Measurements from ENCODE around the gene PBX3.
"Not testable (repeated sequence)": the region's sequence is repeated elsewhere in the genome, so short reads cannot be mapped to it uniquely, and the experiment has no call there.

PBX3 gene

GRCh38 chr9:125774106-125774505 is 26.9 kb downstream of the PBX3 start:
- Histone ChIP-seq H3K4me1 (ENCODE audit: control insufficient read depth, insufficient read depth, low read length, unreplicated experiment) (no peaks in the 10 kb centered on the region), H3K27ac (ENCODE audit: low read depth, low read length) (no peak overlapping the region), H3K27me3 (ENCODE audit: insufficient read depth, low read length) (no peaks in the 10 kb centered on the region), H3K4me3 (ENCODE audit: low read depth, low read length) (no peak overlapping the region), H2AFZ (ENCODE audit: low read length, unreplicated experiment) (no peak overlapping the region), H3K79me2 (ENCODE audit: control insufficient read depth, insufficient read depth, low read length, unreplicated experiment) (peaks cover 26% of the 10 kb centered on the region), H3K36me3 (ENCODE audit: insufficient read depth, low read length) (peaks cover 3% of the 10 kb centered on the region; the same call in 1 of the 2 replicates)

GRCh38 chr9:125776789-125777188 is 29.6 kb downstream of the PBX3 start:
- not testable (repeated sequence) for H3K27me3 ChIP-seq (ENCODE audit: insufficient read depth, low read length); H3K4me3 ChIP-seq (ENCODE audit: low read depth, low read length); H3K4me1 ChIP-seq (ENCODE audit: control insufficient read depth, insufficient read depth, low read length, unreplicated experiment); H3K27ac ChIP-seq (ENCODE audit: low read depth, low read length); H2AFZ ChIP-seq (ENCODE audit: low read length, unreplicated experiment); H3K36me3 ChIP-seq (ENCODE audit: insufficient read depth, low read length)
- H3K79me2 ChIP-seq (ENCODE audit: control insufficient read depth, insufficient read depth, low read length, unreplicated experiment): peaks cover 15% of the 10 kb centered on the region

GRCh38 chr9:125778538-125779219 is 31.5 kb downstream of the PBX3 start:
- H3K27me3 ChIP-seq (ENCODE audit: insufficient read depth, low read length); H3K4me3 ChIP-seq (ENCODE audit: low read depth, low read length); H3K36me3 ChIP-seq (ENCODE audit: insufficient read depth, low read length); H3K4me1 ChIP-seq (ENCODE audit: control insufficient read depth, insufficient read depth, low read length, unreplicated experiment); H2AFZ ChIP-seq (ENCODE audit: low read length, unreplicated experiment); H3K27ac ChIP-seq (ENCODE audit: low read depth, low read length): not testable (repeated sequence)
- peaks cover 14% of the 10 kb centered on the region for H3K79me2 ChIP-seq (ENCODE audit: control insufficient read depth, insufficient read depth, low read length, unreplicated experiment)

GRCh38 chr9:125779220-125779565 is 32.0 kb downstream of the PBX3 start:
- H3K79me2 ChIP-seq (ENCODE audit: control insufficient read depth, insufficient read depth, low read length, unreplicated experiment): peaks cover 18% of the 10 kb centered on the region
- not testable (repeated sequence) for H3K27ac ChIP-seq (ENCODE audit: low read depth, low read length); H3K27me3 ChIP-seq (ENCODE audit: insufficient read depth, low read length); H3K36me3 ChIP-seq (ENCODE audit: insufficient read depth, low read length); H2AFZ ChIP-seq (ENCODE audit: low read length, unreplicated experiment); H3K4me3 ChIP-seq (ENCODE audit: low read depth, low read length); H3K4me1 ChIP-seq (ENCODE audit: control insufficient read depth, insufficient read depth, low read length, unreplicated experiment)

GRCh38 chr9:125782718-125783117 is 35.5 kb downstream of the PBX3 start:
- no peaks in the 10 kb centered on the region for H3K27me3 ChIP-seq (ENCODE audit: insufficient read depth, low read length)
- peaks cover 27% of the 10 kb centered on the region for H3K79me2 ChIP-seq (ENCODE audit: control insufficient read depth, insufficient read depth, low read length, unreplicated experiment)
- H3K4me1 ChIP-seq (ENCODE audit: control insufficient read depth, insufficient read depth, low read length, unreplicated experiment): peaks cover 24% of the 10 kb centered on the region
- no peak overlapping the region for H2AFZ ChIP-seq (ENCODE audit: low read length, unreplicated experiment)
- no peaks in the 10 kb centered on the region for H3K36me3 ChIP-seq (ENCODE audit: insufficient read depth, low read length)
- no peak overlapping the region for H3K27ac ChIP-seq (ENCODE audit: low read depth, low read length)
- H3K4me3 ChIP-seq (ENCODE audit: low read depth, low read length): no peak overlapping the region

GRCh38 chr9:125784286-125785049 is 37.3 kb downstream of the PBX3 start:
- Histone ChIP-seq H3K27me3 (ENCODE audit: insufficient read depth, low read length) (no peaks in the 10 kb centered on the region), H2AFZ (ENCODE audit: low read length, unreplicated experiment) (no peak overlapping the region), H3K36me3 (ENCODE audit: insufficient read depth, low read length) (no peaks in the 10 kb centered on the region), H3K27ac (ENCODE audit: low read depth, low read length) (peak overlapping the region; percentile 80), H3K4me1 (ENCODE audit: control insufficient read depth, insufficient read depth, low read length, unreplicated experiment) (peaks cover 24% of the 10 kb centered on the region), H3K4me3 (ENCODE audit: low read depth, low read length) (no peak overlapping the region), H3K79me2 (ENCODE audit: control insufficient read depth, insufficient read depth, low read length, unreplicated experiment) (peaks cover 27% of the 10 kb centered on the region)

- H3K4me3 ChIP-seq (ENCODE audit: low read depth, low read length): peak overlapping the region; percentile 31; the same call in 1 of the 2 replicates
- peaks cover 24% of the 10 kb centered on the region for H3K4me1 ChIP-seq (ENCODE audit: control insufficient read depth, insufficient read depth, low read length, unreplicated experiment)
- H3K27ac ChIP-seq (ENCODE audit: low read depth, low read length): peak overlapping the region; percentile 80
- no peaks in the 10 kb centered on the region for H3K36me3 ChIP-seq (ENCODE audit: insufficient read depth, low read length)
- no peak overlapping the region for H2AFZ ChIP-seq (ENCODE audit: low read length, unreplicated experiment)
- peaks cover 27% of the 10 kb centered on the region for H3K79me2 ChIP-seq (ENCODE audit: control insufficient read depth, insufficient read depth, low read length, unreplicated experiment)
- no peaks in the 10 kb centered on the region for H3K27me3 ChIP-seq (ENCODE audit: insufficient read depth, low read length)
Observed at GRCh38 chr9:125785248-125785751, 38.1 kb downstream of the PBX3 start.

- no peak overlapping the region for H3K4me3 ChIP-seq (ENCODE audit: low read depth, low read length)
- H3K36me3 ChIP-seq (ENCODE audit: insufficient read depth, low read length): no peaks in the 10 kb centered on the region
- no peaks in the 10 kb centered on the region for H3K27me3 ChIP-seq (ENCODE audit: insufficient read depth, low read length)
- H2AFZ ChIP-seq (ENCODE audit: low read length, unreplicated experiment): no peak overlapping the region
- peaks cover 24% of the 10 kb centered on the region for H3K4me1 ChIP-seq (ENCODE audit: control insufficient read depth, insufficient read depth, low read length, unreplicated experiment)
- H3K27ac ChIP-seq (ENCODE audit: low read depth, low read length): no peak overlapping the region
- peaks cover 27% of the 10 kb centered on the region for H3K79me2 ChIP-seq (ENCODE audit: control insufficient read depth, insufficient read depth, low read length, unreplicated experiment)
Observed at GRCh38 chr9:125787715-125788114, 40.5 kb downstream of the PBX3 start.

GRCh38 chr9:125789196-125789595 is 42.0 kb downstream of the PBX3 start:
- H3K4me3 ChIP-seq (ENCODE audit: low read depth, low read length): no peak overlapping the region
- H3K79me2 ChIP-seq (ENCODE audit: control insufficient read depth, insufficient read depth, low read length, unreplicated experiment): peaks cover 19% of the 10 kb centered on the region
- H3K36me3 ChIP-seq (ENCODE audit: insufficient read depth, low read length): no peaks in the 10 kb centered on the region
- no peak overlapping the region for H3K27ac ChIP-seq (ENCODE audit: low read depth, low read length)
- H2AFZ ChIP-seq (ENCODE audit: low read length, unreplicated experiment): no peak overlapping the region
- H3K27me3 ChIP-seq (ENCODE audit: insufficient read depth, low read length): no peaks in the 10 kb centered on the region
- H3K4me1 ChIP-seq (ENCODE audit: control insufficient read depth, insufficient read depth, low read length, unreplicated experiment): peaks cover 18% of the 10 kb centered on the region

- Histone ChIP-seq H3K79me2 (ENCODE audit: control insufficient read depth, insufficient read depth, low read length, unreplicated experiment) (no peaks in the 10 kb centered on the region), H3K27ac (ENCODE audit: low read depth, low read length) (no peak overlapping the region), H3K27me3 (ENCODE audit: insufficient read depth, low read length) (no peaks in the 10 kb centered on the region), H3K4me3 (ENCODE audit: low read depth, low read length) (no peak overlapping the region), H3K4me1 (ENCODE audit: control insufficient read depth, insufficient read depth, low read length, unreplicated experiment) (peaks cover 10% of the 10 kb centered on the region), H2AFZ (ENCODE audit: low read length, unreplicated experiment) (no peak overlapping the region), H3K36me3 (ENCODE audit: insufficient read depth, low read length) (no peaks in the 10 kb centered on the region)
Observed at GRCh38 chr9:125794708-125795107, 47.5 kb downstream of the PBX3 start.
